ENCODE measurements around the gene TMEM9B.

The TMEM9B gene

DNA sequence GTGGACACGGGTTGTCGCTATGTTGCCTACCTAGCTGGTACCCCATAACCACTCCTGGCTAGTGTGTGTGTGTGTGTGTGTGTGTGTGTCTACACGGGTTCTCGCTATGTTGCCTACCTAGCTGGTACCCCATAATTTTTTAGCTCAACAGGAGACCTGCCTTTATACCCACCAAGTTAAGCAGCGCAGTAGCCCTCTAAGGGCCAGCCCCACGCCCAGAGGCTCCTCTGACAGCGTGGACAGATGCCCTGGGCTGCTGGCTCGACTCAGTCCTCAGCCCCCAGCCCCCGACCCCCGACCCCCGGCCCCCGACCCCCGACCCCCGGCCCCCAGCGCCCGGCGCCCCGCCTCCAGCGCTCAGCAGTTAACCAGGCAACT lies 53.6 kb downstream of the TMEM9B start:
- Histone ChIP-seq H3K4me3 (ENCODE audit: control insufficient read depth in 1 of 7, extremely low read depth in 1 of 7, insufficient read depth in 4 of 7, low read depth in 2 of 7, low read length in 6 of 7) (peak overlapping the region; percentile 29 to 96 (median 86)), H3K4me1 (ENCODE audit: control extremely low read depth in 1 of 4, control insufficient read depth in 4 of 4, insufficient read depth in 4 of 4, low read length in 3 of 4) (peaks cover 15 to 33% (median 27%) of the 10 kb centered on the region in 4 experiments), H3K36me3 (ENCODE audit: control insufficient read depth in 4 of 4, insufficient read depth in 4 of 4, low read length in 3 of 4) (peaks cover 0 to 5% (median 2%) of the 10 kb centered on the region in 4 experiments), H3K27me3 (replicated peaks in 2 of 5; ENCODE audit: control insufficient read depth in 4 of 5, insufficient read depth in 5 of 5, low read length in 4 of 5) (peaks cover 0 to 4% (median 0%) of the 10 kb centered on the region in 5 experiments), H3K9me3 (ENCODE audit: control extremely low read depth in 1 of 5, control insufficient read depth in 4 of 5, insufficient read depth in 2 of 5, low read depth in 1 of 5, low read length in 4 of 5) (no peaks in the 10 kb centered on the region), H3K27ac (ENCODE audit: insufficient read depth in 1 of 2, low read depth in 1 of 2, low read length in 2 of 2, poor library complexity in 1 of 2, severe bottlenecking in 2 of 2) (no peak overlapping the region)
- WGBS (ENCODE audit: insufficient coverage): 0% methylated on average over 3 of the region's 19 CpGs
- peak; percentile 11 to 64 (median 50) for DNase-seq
- CTCF ChIA-PET: interaction anchor here (0.6 to 6.3 kb wide), 6 partner anchors 11 to 1060 kb away, joined by 3 to 68 read pairs (median 5); no protein-coding TSS in a partner anchor
- POLR2A ChIA-PET: interaction anchor here (0.7 to 0.9 kb wide), 2 partner anchors 49 to 171 kb away, joined by 3 to 5 read pairs; no protein-coding TSS in a partner anchor

DNA sequence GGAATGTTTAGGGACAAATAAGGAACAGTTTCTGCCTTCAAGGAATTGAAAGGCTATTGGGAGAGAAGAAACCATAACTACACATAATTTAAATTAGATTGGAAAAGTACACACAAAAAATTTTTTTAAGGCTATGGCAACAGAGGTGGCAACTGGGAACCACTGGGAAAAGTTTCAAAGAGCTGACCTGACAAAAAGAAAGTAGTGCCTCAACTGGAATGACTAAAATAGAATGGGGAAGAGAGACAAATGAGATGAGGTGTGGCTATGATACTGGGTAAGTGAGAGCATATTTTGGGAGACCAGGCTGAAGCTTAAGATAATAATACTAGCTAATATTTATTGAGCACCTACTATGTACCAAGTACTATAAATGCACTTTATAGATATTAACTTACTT lies 56.1 kb downstream of the TMEM9B start:
- POLR2A ChIA-PET: no interaction called here
- no peaks in the 10 kb centered on the region for H3K9me3 ChIP-seq (ENCODE audit: control extremely low read depth in 1 of 5, control insufficient read depth in 4 of 5, insufficient read depth in 2 of 5, low read depth in 1 of 5, low read length in 4 of 5)
- H3K4me3 ChIP-seq (ENCODE audit: control insufficient read depth in 1 of 7, extremely low read depth in 1 of 7, insufficient read depth in 4 of 7, low read depth in 2 of 7, low read length in 6 of 7): no peak overlapping the region
- no peak for DNase-seq
- H3K27ac ChIP-seq (ENCODE audit: insufficient read depth in 1 of 2, low read depth in 1 of 2, low read length in 2 of 2, poor library complexity in 1 of 2, severe bottlenecking in 2 of 2): no peak overlapping the region
- peaks cover 0 to 4% (median 0%) of the 10 kb centered on the region in 5 experiments for H3K27me3 ChIP-seq (replicated peaks in 2 of 5; ENCODE audit: control insufficient read depth in 4 of 5, insufficient read depth in 5 of 5, low read length in 4 of 5)
- CTCF ChIA-PET: no interaction called here
- peaks cover 5 to 18% (median 17%) of the 10 kb centered on the region in 4 experiments for H3K4me1 ChIP-seq (ENCODE audit: control extremely low read depth in 1 of 4, control insufficient read depth in 4 of 4, insufficient read depth in 4 of 4, low read length in 3 of 4)
- no peaks in the 10 kb centered on the region for H3K36me3 ChIP-seq (ENCODE audit: control insufficient read depth in 4 of 4, insufficient read depth in 4 of 4, low read length in 3 of 4)

DNA sequence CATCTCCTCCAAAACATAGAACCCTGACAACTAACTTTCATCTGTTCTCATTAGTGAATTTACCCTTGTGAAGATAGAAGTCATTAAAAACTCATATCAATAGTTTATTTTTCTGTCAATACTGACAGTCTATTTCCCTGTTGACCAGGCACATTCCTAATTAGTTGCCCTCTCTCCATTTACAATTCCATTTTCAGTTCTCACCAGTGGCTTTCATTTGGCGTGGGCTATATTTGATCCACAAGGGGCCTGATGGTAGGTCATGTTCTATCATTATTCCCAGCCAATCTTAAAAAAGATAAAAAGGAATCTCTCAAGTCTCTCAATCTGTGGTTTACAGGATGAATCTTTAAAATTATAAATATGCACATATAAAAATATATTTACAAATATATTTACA lies 57.1 kb downstream of the TMEM9B start:
- no peaks in the 10 kb centered on the region for H3K36me3 ChIP-seq (ENCODE audit: control insufficient read depth in 4 of 4, insufficient read depth in 4 of 4, low read length in 3 of 4)
- ChIA-PET POLR2A (interaction anchor here (1.2 kb wide), 1 partner anchor 52 kb away, joined by 3 read pairs; no protein-coding TSS in a partner anchor), CTCF (no interaction called here)
- peaks cover 0 to 3% (median 0%) of the 10 kb centered on the region in 5 experiments for H3K9me3 ChIP-seq (ENCODE audit: control extremely low read depth in 1 of 5, control insufficient read depth in 4 of 5, insufficient read depth in 2 of 5, low read depth in 1 of 5, low read length in 4 of 5)
- 100% methylated on average over 1 of the region's 1 CpG for WGBS (ENCODE audit: insufficient coverage)
- H3K4me1 ChIP-seq (ENCODE audit: control extremely low read depth in 1 of 4, control insufficient read depth in 4 of 4, insufficient read depth in 4 of 4, low read length in 3 of 4): peaks cover under 1 to 13% (median 11%) of the 10 kb centered on the region in 4 experiments
- no peak overlapping the region for H3K4me3 ChIP-seq (ENCODE audit: control insufficient read depth in 1 of 7, extremely low read depth in 1 of 7, insufficient read depth in 4 of 7, low read depth in 2 of 7, low read length in 6 of 7)
- no peak for DNase-seq
- H3K27me3 ChIP-seq (replicated peaks in 2 of 5; ENCODE audit: control insufficient read depth in 4 of 5, insufficient read depth in 5 of 5, low read length in 4 of 5): peaks cover 0 to 4% (median 0%) of the 10 kb centered on the region in 5 experiments
- no peak overlapping the region for H3K27ac ChIP-seq (ENCODE audit: insufficient read depth in 1 of 2, low read depth in 1 of 2, low read length in 2 of 2, poor library complexity in 1 of 2, severe bottlenecking in 2 of 2)

DNA sequence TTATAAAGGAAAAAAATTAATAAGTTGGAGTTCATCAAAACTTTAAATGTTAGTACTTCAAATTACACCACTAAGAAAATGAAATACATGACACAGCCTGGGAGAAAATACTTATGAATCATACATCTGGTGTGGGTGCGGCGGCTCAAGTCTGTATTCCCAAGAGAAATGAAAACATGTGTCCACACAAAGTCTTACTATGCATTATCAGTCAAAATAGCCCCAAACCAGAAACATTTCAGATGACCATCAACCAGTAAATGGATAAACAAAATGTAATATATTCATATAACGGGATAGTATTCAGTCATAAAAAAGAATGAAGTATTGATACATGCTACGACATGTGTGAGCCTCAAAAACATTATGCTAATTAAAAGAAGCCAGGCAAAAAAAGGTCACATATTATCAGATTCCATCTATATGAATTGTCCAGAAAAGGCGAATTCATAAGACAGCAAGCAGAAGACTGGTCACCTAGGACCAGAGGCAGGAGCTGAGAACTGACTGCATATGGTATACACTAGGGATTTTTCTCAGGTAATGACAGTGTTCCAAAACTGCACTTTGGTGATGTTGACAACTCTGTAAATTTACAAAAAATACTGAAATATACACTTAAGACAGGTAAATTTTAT lies 58.6 kb downstream of the TMEM9B start:
- DNase-seq: no peak

DNA sequence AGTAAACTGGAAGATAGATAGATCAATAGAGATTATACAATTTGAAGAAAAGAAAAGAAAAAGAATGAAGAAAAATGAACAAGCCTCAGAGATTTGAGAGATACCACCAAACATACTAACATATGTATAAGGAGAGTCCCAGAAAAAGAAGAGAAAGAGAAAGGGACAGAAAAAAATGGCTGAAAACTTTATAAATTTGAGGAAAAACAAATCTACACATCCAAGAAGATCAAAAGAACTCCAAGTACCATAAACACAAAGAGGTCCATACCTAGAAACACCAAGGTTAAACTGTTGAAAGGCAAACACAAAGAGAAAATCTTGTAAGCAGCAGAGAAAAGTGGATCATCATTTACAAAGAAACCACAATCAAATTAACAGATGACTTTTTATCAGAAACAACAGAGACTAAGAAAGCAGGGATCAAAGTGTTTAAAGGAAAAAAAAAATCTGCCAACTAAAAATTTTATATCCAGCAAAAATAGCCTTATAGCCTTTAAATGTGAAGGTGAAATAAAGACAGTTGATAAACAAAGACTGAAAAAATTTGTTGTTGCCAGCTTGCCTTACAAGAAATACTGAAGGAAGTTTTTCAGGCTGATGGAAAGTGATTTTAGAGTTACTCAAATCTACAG lies 65.0 kb downstream of the TMEM9B start:
- no peak overlapping the region for H3K27ac ChIP-seq (ENCODE audit: insufficient read depth in 1 of 2, low read depth in 1 of 2, low read length in 2 of 2, poor library complexity in 1 of 2, severe bottlenecking in 2 of 2)
- ChIA-PET CTCF (no interaction called here), POLR2A (no interaction called here)
- H3K27me3 ChIP-seq (replicated peaks in 2 of 5; ENCODE audit: control insufficient read depth in 4 of 5, insufficient read depth in 5 of 5, low read length in 4 of 5): no peaks in the 10 kb centered on the region
- H3K4me3 ChIP-seq (ENCODE audit: control insufficient read depth in 1 of 7, extremely low read depth in 1 of 7, insufficient read depth in 4 of 7, low read depth in 2 of 7, low read length in 6 of 7): no peak overlapping the region
- H3K4me1 ChIP-seq (ENCODE audit: control extremely low read depth in 1 of 4, control insufficient read depth in 4 of 4, insufficient read depth in 4 of 4, low read length in 3 of 4): no peaks in the 10 kb centered on the region
- H3K9me3 ChIP-seq (ENCODE audit: control extremely low read depth in 1 of 5, control insufficient read depth in 4 of 5, insufficient read depth in 2 of 5, low read depth in 1 of 5, low read length in 4 of 5): peaks cover 2 to 19% (median 8%) of the 10 kb centered on the region in 5 experiments
- no peaks in the 10 kb centered on the region for H3K36me3 ChIP-seq (ENCODE audit: control insufficient read depth in 4 of 4, insufficient read depth in 4 of 4, low read length in 3 of 4)
- DNase-seq: no peak

More for the DNA sequence above, 58.6 kb downstream of the TMEM9B start:
- ChIA-PET CTCF (no interaction called here), POLR2A (no interaction called here)
- H3K4me1 ChIP-seq (ENCODE audit: control extremely low read depth in 1 of 4, control insufficient read depth in 4 of 4, insufficient read depth in 4 of 4, low read length in 3 of 4): peaks cover 0 to 11% (median 10%) of the 10 kb centered on the region in 4 experiments
- 67% methylated on average over 1 of the region's 5 CpGs for WGBS (ENCODE audit: insufficient coverage)
- no peak overlapping the region for H3K4me3 ChIP-seq (ENCODE audit: control insufficient read depth in 1 of 7, extremely low read depth in 1 of 7, insufficient read depth in 4 of 7, low read depth in 2 of 7, low read length in 6 of 7)
- H3K36me3 ChIP-seq (ENCODE audit: control insufficient read depth in 4 of 4, insufficient read depth in 4 of 4, low read length in 3 of 4): no peaks in the 10 kb centered on the region
- no peak overlapping the region for H3K27ac ChIP-seq (ENCODE audit: insufficient read depth in 1 of 2, low read depth in 1 of 2, low read length in 2 of 2, poor library complexity in 1 of 2, severe bottlenecking in 2 of 2)
- peaks cover 0 to 4% (median 0%) of the 10 kb centered on the region in 5 experiments for H3K27me3 ChIP-seq (replicated peaks in 2 of 5; ENCODE audit: control insufficient read depth in 4 of 5, insufficient read depth in 5 of 5, low read length in 4 of 5)
- peaks cover 0 to 7% (median 0%) of the 10 kb centered on the region in 5 experiments for H3K9me3 ChIP-seq (ENCODE audit: control extremely low read depth in 1 of 5, control insufficient read depth in 4 of 5, insufficient read depth in 2 of 5, low read depth in 1 of 5, low read length in 4 of 5)

Data from common myeloid progenitor, CD34-positive (primary cell).